Skeletal muscle satellite cell (primary cell): Measurements from ENCODE around the gene ENO4.
A peak's percentile ranks its signal among the peaks of the same experiment; 100 is the strongest.

Experiments
- H3K27me3 ChIP-seq: 2 replicates; pipeline ENCODE4 v1.7.0; 2013; ENCODE audit warnings: low read length; ENCODE audit not compliant: control insufficient read depth, insufficient read depth
- H3K36me3 ChIP-seq: 2 replicates; pipeline ENCODE4 v1.7.0; 2013; ENCODE audit warnings: mild to moderate bottlenecking, control low read depth, low read length; ENCODE audit not compliant: insufficient read depth
- H3K4me1 ChIP-seq: 2 replicates; pipeline ENCODE4 v1.7.0; 2013; ENCODE audit warnings: low read length; ENCODE audit not compliant: control insufficient read depth, insufficient read depth
- H3K4me2 ChIP-seq: 2 replicates; pipeline ENCODE4 v1.7.0; 2013; ENCODE audit warnings: mild to moderate bottlenecking, low read length
- H3K4me3 ChIP-seq: 2 replicates; pipeline ENCODE4 v1.7.0; 2013; ENCODE audit warnings: low read length
- H3K9ac ChIP-seq: 2 replicates; pipeline ENCODE4 v1.7.0; 2013; ENCODE audit warnings: mild to moderate bottlenecking, low read depth, low read length, moderate library complexity
- H3K9me3 ChIP-seq: replicated peaks from 2 replicates; pipeline ENCODE4 v1.7.0; 2013; ENCODE audit warnings: mild to moderate bottlenecking, control low read depth, low read length

The ENO4 gene

GRCh38 chr10:116833986-116834985 is 15.0 kb upstream of the ENO4 start:
- Histone ChIP-seq H3K9me3 (no peaks in the 10 kb centered on the region), H3K4me1 (no peaks in the 10 kb centered on the region), H3K4me3 (no peak overlapping the region), H3K4me2 (no peak overlapping the region), H3K9ac (no peak overlapping the region), H3K36me3 (no peaks in the 10 kb centered on the region), H3K27me3 (no peaks in the 10 kb centered on the region)

GRCh38 chr10:116835658-116836057 is 13.6 kb upstream of the ENO4 start:
- no peaks in the 10 kb centered on the region for H3K9me3 ChIP-seq
- H3K36me3 ChIP-seq, result no peaks in the 10 kb centered on the region
- no peak overlapping the region for H3K4me3 ChIP-seq
- H3K27me3 ChIP-seq, result no peaks in the 10 kb centered on the region
- H3K9ac ChIP-seq, result no peak overlapping the region
- no peaks in the 10 kb centered on the region for H3K4me1 ChIP-seq
- H3K4me2 ChIP-seq, result no peak overlapping the region

GRCh38 chr10:116836083-116836482 is 13.2 kb upstream of the ENO4 start:
- no peak overlapping the region for H3K4me2 ChIP-seq
- H3K9me3 ChIP-seq, result no peaks in the 10 kb centered on the region
- no peak overlapping the region for H3K9ac ChIP-seq
- no peaks in the 10 kb centered on the region for H3K36me3 ChIP-seq
- H3K27me3 ChIP-seq, result no peaks in the 10 kb centered on the region
- H3K4me1 ChIP-seq, result no peaks in the 10 kb centered on the region
- no peak overlapping the region for H3K4me3 ChIP-seq

GRCh38 chr10:116836902-116837523 is 12.3 kb upstream of the ENO4 start:
- no peak overlapping the region for H3K4me2 ChIP-seq
- H3K9ac ChIP-seq, result no peak overlapping the region
- H3K27me3 ChIP-seq, result no peaks in the 10 kb centered on the region
- H3K4me1 ChIP-seq, result no peaks in the 10 kb centered on the region
- no peak overlapping the region for H3K4me3 ChIP-seq
- no peaks in the 10 kb centered on the region for H3K36me3 ChIP-seq
- H3K9me3 ChIP-seq, result no peaks in the 10 kb centered on the region

GRCh38 chr10:116838143-116838725 is 11.1 kb upstream of the ENO4 start:
- Histone ChIP-seq H3K36me3 (no peaks in the 10 kb centered on the region), H3K27me3 (no peaks in the 10 kb centered on the region)

GRCh38 chr10:116840389-116841075 is 8.8 kb upstream of the ENO4 start:
- Histone ChIP-seq H3K4me2 (no peak overlapping the region), H3K9ac (no peak overlapping the region), H3K4me1 (no peaks in the 10 kb centered on the region), H3K4me3 (no peak overlapping the region), H3K36me3 (no peaks in the 10 kb centered on the region), H3K9me3 (no peaks in the 10 kb centered on the region), H3K27me3 (no peaks in the 10 kb centered on the region)

More at GRCh38 chr10:116838143-116838725, 11.1 kb upstream of the ENO4 start:
- no peaks in the 10 kb centered on the region for H3K9me3 ChIP-seq
- H3K4me2 ChIP-seq, result no peak overlapping the region
- H3K4me3 ChIP-seq, result no peak overlapping the region
- no peaks in the 10 kb centered on the region for H3K4me1 ChIP-seq
- no peak overlapping the region for H3K9ac ChIP-seq

- Histone ChIP-seq H3K9ac (no peak overlapping the region), H3K36me3 (no peaks in the 10 kb centered on the region), H3K27me3 (no peaks in the 10 kb centered on the region), H3K4me3 (no peak overlapping the region), H3K9me3 (no peaks in the 10 kb centered on the region), H3K4me2 (no peak overlapping the region), H3K4me1 (peaks cover 13% of the 10 kb centered on the region)
Measured at GRCh38 chr10:116845823-116846222, 3.5 kb upstream of the ENO4 start.

GRCh38 chr10:116848032-116848943 is 1.0 kb upstream of the ENO4 start:
- H3K4me1 ChIP-seq, result peaks cover 13% of the 10 kb centered on the region
- H3K36me3 ChIP-seq, result no peaks in the 10 kb centered on the region
- H3K9ac ChIP-seq, result peak overlapping the region; percentile 85
- no peaks in the 10 kb centered on the region for H3K27me3 ChIP-seq
- peak overlapping the region; percentile 95 for H3K4me2 ChIP-seq
- H3K9me3 ChIP-seq, result no peaks in the 10 kb centered on the region
- H3K4me3 ChIP-seq, result peak overlapping the region; percentile 85

- H3K9ac ChIP-seq, result peak overlapping the region; percentile 85
- peak overlapping the region; percentile 85 for H3K4me3 ChIP-seq
Measured at GRCh38 chr10:116848944-116849247, 403 bp upstream of the ENO4 start.

GRCh38 chr10:116850058-116850611 is 836 bp downstream of the ENO4 start:
- Histone ChIP-seq H3K4me2 (peak overlapping the region; percentile 95), H3K9me3 (no peaks in the 10 kb centered on the region), H3K4me3 (peak overlapping the region; percentile 85), H3K9ac (peak overlapping the region; percentile 85), H3K36me3 (no peaks in the 10 kb centered on the region), H3K4me1 (peaks cover 13% of the 10 kb centered on the region), H3K27me3 (no peaks in the 10 kb centered on the region)

More at GRCh38 chr10:116848944-116849247, 403 bp upstream of the ENO4 start:
- Histone ChIP-seq H3K4me1 (peaks cover 13% of the 10 kb centered on the region), H3K27me3 (no peaks in the 10 kb centered on the region), H3K4me2 (peak overlapping the region; percentile 95), H3K36me3 (no peaks in the 10 kb centered on the region), H3K9me3 (no peaks in the 10 kb centered on the region)
